C4-2B (cell line): ENCODE measurements around the gene EFEMP1.

ENCODE experiments used
- H3K27ac ChIP-seq: fragments of 450-650 bp; 2 replicates; pipeline ENCODE4 v1.5.1; 2017
- ZFX ChIP-seq: fragments of 450-650 bp; IDR thresholded peaks from 2 replicates; pipeline ENCODE4 v1.6.1; 2017
- TF ChIP-seq, protein P1 (sequence below): fragments of 450-650 bp; conservative IDR thresholded peaks from 2 replicates; pipeline ENCODE4 v1.5.1; 2017; ENCODE audit warnings: mild to moderate bottlenecking

EFEMP1 gene

DNA sequence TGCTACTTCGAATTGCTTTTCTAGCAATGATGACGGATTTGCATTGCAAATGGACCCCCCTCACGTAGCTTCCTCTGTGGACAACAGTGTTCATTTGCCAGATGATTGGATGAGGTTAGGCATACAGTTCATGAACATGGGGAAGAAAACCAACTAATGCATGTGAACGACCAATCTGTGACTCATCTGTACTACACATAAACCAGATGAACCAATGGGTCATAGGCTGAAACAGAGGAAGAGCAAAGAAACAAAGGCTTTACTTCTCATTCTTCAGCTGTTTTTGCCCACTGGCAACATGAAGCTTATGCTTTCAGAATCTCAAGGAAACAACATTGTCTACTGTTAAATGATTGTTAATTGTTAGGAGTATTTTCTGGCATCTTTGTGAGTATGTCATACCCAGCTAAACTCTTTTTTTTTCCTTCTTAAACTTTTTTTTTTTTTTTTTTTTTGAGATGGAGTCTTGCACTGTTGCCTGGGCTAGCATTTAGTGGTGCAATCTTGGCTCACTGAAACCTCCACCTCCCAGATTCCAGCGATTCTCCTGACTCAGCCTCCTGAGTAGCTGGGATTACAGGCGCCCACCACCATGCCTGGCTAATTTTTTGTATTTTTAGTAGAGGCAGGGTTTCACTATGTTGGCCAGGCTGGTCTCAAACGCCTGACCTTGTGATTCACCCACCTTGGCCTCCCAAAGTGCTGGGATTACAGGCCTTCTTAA, 35.5 kb downstream of the EFEMP1 start:
- no peak overlapping the region for H3K27ac ChIP-seq
- no peak for TF ChIP-seq ZFX
- TF ChIP-seq, protein P1, sequence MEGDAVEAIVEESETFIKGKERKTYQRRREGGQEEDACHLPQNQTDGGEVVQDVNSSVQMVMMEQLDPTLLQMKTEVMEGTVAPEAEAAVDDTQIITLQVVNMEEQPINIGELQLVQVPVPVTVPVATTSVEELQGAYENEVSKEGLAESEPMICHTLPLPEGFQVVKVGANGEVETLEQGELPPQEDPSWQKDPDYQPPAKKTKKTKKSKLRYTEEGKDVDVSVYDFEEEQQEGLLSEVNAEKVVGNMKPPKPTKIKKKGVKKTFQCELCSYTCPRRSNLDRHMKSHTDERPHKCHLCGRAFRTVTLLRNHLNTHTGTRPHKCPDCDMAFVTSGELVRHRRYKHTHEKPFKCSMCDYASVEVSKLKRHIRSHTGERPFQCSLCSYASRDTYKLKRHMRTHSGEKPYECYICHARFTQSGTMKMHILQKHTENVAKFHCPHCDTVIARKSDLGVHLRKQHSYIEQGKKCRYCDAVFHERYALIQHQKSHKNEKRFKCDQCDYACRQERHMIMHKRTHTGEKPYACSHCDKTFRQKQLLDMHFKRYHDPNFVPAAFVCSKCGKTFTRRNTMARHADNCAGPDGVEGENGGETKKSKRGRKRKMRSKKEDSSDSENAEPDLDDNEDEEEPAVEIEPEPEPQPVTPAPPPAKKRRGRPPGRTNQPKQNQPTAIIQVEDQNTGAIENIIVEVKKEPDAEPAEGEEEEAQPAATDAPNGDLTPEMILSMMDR: no peak

DNA sequence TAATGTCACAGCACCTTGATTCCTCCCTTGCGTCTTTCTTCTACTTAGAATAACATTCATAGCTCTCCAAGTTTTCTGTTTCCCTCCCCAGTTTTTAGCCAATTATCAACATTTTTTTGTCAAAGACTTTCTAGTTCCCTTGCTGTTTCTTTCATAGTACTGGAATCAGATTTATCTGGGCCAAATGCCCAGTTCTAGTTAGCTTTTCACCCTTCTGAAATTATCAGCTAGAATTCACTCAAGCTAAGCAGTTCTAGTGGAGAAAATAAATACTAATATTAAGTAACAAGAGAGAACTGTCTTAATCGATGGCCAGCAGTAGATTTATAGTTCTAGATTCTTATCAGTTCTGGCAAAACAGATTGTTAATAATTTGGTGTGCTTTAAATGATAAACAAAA, 36.2 kb downstream of the EFEMP1 start:
- no peak overlapping the region for H3K27ac ChIP-seq
- TF ChIP-seq, protein P1: no peak
- no peak for TF ChIP-seq ZFX

DNA sequence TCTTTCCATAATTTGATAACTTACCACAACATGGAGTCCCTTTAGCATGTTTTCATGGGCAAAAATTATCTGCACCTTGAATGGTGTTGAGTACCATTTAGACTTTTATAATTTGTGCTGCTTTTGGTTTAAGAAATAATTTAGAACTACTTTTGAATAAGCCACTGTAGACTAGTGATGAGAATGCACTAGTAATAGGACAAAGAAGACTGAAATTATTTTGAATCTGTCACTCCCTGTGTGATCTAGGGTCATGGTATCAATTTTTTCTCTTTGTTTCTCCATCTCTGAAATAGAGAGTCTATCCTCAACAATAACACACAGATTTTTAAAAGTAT, 37.7 kb downstream of the EFEMP1 start:
- TF ChIP-seq, protein P1: no peak
- TF ChIP-seq ZFX: no peak
- H3K27ac ChIP-seq: no peak overlapping the region

DNA sequence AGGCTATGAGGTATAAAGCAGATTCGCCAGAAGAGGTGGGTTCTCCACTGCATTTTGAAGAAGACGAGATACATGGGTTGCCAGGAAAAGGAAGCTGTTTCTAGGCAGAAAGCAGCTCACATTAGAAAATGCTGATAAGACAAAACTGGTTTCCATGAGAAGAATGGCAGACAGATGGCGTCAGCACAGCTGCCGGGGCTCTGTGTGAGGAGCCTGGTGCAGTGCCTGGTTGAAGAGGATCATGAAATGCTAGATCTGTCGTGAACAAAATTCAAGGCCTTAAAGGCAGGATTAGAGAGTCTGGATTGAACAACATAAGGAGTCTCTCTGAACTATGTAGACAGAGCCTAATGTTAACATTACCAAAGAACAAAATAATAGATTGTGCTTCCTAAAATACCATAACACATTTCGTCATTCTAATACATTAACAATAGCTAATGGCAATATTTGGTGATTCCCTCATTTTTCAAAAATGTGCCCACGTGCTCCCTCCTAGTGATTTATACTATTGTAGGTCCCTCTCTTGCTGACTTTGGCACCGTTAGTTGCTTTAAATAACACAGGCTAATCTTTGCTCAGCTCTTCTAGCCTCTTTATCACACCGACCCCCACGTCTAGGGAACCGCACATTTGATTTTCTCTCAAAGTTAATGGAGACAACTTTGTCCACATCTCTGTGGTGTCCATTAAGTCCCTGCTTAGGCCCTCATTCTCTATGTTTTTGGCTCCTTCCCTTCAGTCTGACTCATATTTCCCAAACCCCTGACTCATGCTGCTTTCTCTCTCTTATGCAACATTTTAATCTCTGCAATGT, 38.2 kb downstream of the EFEMP1 start:
- no peak overlapping the region for H3K27ac ChIP-seq
- TF ChIP-seq, protein P1: no peak
- TF ChIP-seq ZFX: no peak

DNA sequence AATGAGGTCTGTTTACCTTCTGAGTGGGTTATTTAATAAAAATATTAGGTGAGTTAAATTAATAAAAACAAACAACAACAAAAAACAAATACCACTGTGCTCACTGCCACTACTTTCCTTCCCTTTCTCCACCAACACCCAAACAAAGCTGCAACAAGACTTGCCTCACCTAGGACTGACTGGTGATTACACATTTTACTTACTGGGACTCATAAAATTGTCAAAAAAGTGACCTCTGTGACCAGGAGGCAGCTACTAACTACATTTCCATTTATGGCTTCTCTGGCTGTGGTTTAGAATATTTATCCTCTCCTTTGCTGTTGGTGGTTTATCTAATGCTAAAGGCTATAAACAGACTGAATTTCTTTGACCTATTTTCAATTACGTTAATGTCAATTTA, 39.8 kb downstream of the EFEMP1 start:
- no peak overlapping the region for H3K27ac ChIP-seq
- TF ChIP-seq ZFX: no peak
- TF ChIP-seq, protein P1: no peak

DNA sequence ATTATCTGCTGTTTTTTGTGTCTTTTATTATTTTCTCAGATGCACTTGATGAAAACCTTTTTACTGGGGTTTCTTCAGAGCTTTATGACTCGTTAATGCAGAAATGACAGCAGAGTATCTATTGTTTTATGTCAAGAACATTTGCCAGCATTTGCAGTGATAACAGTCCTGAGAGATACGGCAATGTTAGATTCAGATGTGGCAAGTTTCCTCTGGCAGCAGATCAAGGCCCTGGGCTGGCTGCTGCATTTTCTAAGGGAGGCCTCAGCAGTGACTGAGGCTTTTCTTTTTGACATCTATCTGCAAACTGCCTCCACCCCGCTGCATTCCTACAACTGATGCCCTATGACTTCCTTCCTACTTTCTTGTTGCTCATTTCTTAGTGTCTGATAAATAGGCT, 40.2 kb downstream of the EFEMP1 start:
- no peak overlapping the region for H3K27ac ChIP-seq
- TF ChIP-seq, protein P1: no peak
- TF ChIP-seq ZFX: no peak

DNA sequence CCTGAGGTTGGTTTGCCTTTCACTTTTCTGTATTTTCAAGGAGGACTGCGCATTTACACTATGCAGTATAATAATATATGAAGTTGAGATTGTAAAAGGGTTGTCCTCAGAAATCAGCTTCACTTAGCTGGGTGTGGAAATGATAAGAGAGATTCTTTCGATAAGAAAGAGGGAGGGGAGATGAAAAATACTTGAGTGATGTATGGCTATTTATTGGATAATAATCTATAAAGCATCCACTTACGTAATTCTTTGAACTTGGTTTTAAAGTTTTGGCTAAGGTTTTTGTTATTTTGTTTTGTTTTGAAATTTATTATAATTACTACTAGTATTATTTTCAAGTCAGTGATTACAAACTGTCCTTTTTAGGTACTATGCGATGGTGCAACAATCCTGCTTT, 40.6 kb downstream of the EFEMP1 start:
- TF ChIP-seq, protein P1: no peak
- TF ChIP-seq ZFX: no peak
- no peak overlapping the region for H3K27ac ChIP-seq
